ENCODE results near the gene NSMCE1. TPM values are rescaled to one million over a fixed set of nuclear protein-coding genes. Genes with fewer than 3 reads are reported as not detected.
"Not testable (repeated sequence)": the region's sequence is repeated elsewhere in the genome, so short reads cannot be mapped to it uniquely, and the experiment has no call there.

Gene NSMCE1
- polyA plus RNA-seq, 1 donor from 2014 or later: 78.1 TPM

DNA sequence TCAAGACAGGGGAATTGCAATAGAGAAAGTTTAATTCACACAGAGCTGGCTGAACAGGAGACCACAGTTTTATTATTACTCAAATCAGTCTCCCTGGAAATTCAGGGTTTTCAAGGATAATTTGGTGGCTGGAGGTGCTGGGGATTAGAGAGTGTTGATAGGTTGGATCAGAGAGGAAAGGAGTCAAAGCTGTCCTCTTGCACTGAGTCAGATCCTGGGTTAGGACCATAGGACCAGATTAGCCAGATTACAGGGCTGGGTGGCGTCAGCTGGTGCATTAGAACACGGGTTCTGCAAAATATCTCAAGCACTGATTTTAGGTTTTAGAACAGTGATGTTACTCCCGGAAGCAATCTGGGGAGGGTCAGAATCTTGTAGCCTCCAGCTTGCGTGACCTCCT is 1.8 kb upstream of the NSMCE1 start:
- H3K9me3 Mint-ChIP-seq: peaks cover 0 to 2% (median 0%) of the 10 kb centered on the region in 3 donors
- peaks cover 25 to 34% (median 29%) of the 10 kb centered on the region in 3 donors for H3K4me1 Mint-ChIP-seq
- peaks cover 3% of the 10 kb centered on the region for H3K27me3 Mint-ChIP-seq
- H3K4me3 Mint-ChIP-seq: peak overlapping the region in 2 of 4 donors; percentile 4 to 85
- H3K36me3 Mint-ChIP-seq: peaks cover 5% of the 10 kb centered on the region
- H3K27ac Mint-ChIP-seq: peak overlapping the region in 2 of 3 donors; percentile 26 to 95

DNA sequence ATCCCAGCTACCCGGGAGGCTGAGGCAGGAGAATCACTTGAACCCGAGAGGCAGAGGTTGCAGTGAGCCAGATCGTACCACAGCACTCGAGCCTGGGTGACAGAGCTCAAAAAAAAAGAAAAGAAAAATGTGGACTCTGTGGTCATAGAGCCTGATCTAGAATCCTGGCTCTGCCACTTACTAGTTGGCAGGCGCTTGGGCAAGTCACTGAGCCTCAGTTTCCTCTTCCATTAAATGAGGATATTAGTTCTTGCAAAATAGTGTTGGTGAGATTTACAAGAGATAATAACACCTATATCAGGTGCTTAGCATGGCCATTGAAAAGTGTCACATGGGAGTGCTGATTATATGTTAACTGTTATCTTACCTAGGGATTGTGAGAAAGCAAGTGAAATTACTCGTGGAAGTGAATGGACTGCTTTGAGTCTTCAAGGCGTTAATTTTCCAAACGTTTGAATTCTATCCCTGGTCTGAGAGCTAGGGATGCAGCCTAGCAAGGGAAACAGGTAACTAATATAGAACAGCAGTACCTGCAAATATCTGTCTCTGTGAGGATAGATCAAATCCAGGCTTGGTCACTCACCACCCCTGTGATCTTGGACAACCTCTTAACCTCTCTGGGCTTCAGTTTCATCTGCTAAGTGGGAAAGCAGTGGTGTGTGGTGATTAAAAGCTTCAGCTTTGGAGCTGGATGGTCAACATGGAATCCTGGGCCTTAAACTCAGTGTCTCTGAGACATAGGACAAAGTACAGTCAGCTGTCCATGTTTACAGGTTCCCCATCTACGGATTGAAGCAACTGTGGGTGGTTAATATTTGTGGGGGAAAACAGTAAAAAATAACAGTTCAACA is 953 bp upstream of the NSMCE1 start:
- Mint-ChIP-seq H3K9me3 (peaks cover 0 to 2% (median 0%) of the 10 kb centered on the region in 3 donors), H3K36me3 (peaks cover 5% of the 10 kb centered on the region), H3K4me3 (peak overlapping the region; percentile 85 to 100 (median 97)), H3K27me3 (peaks cover 3% of the 10 kb centered on the region), H3K4me1 (peaks cover 28 to 35% (median 28%) of the 10 kb centered on the region in 3 donors), H3K27ac (peak overlapping the region; percentile 43 to 98 (median 95))

DNA sequence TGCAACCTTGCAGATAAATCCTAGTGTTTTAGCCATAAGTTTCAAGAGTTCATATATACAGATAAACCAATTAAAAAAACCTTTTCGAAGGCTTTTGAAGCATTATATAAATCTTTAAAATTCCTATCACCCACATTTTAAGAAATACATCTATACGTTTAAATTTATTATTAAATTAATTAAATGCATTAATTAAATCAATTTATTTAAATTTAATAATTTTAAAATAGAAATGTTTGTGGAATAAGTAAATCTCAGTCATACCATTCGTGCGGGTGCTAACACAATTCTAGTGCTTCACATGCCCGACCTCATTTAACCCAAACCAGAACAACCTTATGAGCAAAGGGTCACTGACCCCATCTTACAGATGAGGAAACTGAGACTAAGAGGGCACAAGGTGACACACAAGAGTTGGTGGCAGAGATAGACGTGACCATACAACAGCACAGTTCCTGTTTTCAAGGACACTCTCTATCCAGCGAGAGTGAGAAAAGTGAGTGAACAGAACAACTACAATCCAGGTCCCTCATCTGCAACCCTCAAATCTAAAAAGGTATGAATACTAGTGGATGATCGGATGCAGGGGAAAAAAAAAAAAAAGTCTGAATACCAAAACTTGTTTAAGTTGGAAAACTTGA is 1.4 kb downstream of the NSMCE1 start:
- Mint-ChIP-seq H3K4me1 (peaks cover 29 to 30% (median 29%) of the 10 kb centered on the region in 3 donors), H3K27ac (peak overlapping the region in 1 of 3 donors; percentile 43), H3K9me3 (peaks cover 0 to 2% (median 0%) of the 10 kb centered on the region in 3 donors), H3K27me3 (peaks cover 3% of the 10 kb centered on the region), H3K4me3 (peak overlapping the region; percentile 85 to 100 (median 97)), H3K36me3 (peaks cover 3% of the 10 kb centered on the region)

DNA sequence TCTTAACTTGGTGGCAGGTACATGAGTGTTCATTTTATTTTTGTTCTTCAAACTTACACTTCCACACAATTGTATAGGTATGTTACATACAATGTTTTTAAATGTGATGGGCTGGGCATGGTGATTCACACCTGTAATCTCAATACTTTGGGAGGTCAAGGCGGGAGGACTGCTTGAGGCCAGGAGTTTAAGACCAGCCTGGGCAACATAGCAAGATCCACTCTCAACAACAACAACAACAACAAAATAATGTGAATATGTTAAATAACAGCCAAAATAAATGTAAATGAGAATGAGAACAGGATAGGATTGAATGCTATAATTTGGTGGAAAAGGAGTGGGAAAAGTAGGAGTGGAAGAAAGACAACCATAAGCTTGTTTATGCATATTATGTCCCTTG is 2.6 kb downstream of the NSMCE1 start:
- Mint-ChIP-seq H3K36me3 (peaks cover 2% of the 10 kb centered on the region), H3K9me3 (peaks cover 0 to 2% (median 0%) of the 10 kb centered on the region in 3 donors), H3K27me3 (no peaks in the 10 kb centered on the region), H3K4me3 (peak overlapping the region in 3 of 4 donors; percentile 10 to 24 (median 14)), H3K4me1 (peaks cover 29 to 31% (median 29%) of the 10 kb centered on the region in 3 donors), H3K27ac (peak overlapping the region in 1 of 3 donors; percentile 2)

DNA sequence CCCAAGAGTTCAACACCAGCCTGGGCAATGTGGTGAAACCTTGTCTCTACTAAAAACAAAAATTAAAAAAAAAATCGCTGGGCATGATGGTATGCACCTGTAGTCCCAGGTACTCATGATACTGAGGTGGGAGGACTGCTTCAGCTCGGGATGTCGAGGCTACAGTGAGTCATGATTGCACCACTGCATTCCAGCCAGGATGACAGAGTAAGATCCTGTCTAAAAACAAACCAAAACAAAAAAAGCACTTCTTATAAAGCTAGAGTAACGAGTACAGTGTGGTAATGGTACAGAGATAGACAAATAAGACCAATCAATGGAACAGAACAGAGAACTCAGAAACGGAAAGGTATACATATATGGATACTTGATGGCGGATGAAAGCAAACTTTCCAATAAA is 4.4 kb downstream of the NSMCE1 start:
- Mint-ChIP-seq H3K36me3 (peaks cover 3% of the 10 kb centered on the region), H3K9me3 (peaks cover 0 to 2% (median 0%) of the 10 kb centered on the region in 3 donors), H3K4me1 (peaks cover 22 to 32% (median 26%) of the 10 kb centered on the region in 3 donors), H3K27ac (no peak overlapping the region), H3K4me3 (no peak overlapping the region), H3K27me3 (no peaks in the 10 kb centered on the region)

DNA sequence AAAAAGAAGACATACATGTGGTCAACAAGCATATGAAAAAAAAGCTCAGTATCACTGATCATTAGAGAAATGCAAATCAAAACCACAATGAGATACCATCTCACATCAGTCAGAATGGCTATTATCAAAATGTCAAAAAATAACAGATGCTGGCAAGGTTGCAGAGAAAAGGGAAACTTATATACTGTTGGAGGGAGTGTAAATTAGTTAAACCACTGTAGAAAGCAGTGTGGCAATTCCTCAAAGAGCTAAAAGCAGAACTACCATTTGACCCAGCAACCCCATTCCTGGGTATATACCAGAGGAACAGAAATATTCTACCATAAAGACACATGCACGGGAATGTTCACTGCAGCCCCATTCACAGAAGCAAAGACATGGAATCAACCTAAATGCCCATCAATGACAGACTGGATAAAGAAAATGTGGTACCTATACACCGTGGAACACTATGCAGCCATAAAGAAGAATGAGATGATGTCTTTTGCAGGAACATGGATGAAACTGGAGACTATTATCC is 5.6 kb downstream of the NSMCE1 start:
- Mint-ChIP-seq H3K4me3 (peak overlapping the region in 1 of 4 donors; percentile 7), H3K27ac (peak overlapping the region in 1 of 3 donors; percentile 24), H3K4me1 (peaks cover 20 to 30% (median 25%) of the 10 kb centered on the region in 3 donors)
- H3K27me3 Mint-ChIP-seq, H3K9me3 Mint-ChIP-seq, H3K36me3 Mint-ChIP-seq: not testable (repeated sequence)

DNA sequence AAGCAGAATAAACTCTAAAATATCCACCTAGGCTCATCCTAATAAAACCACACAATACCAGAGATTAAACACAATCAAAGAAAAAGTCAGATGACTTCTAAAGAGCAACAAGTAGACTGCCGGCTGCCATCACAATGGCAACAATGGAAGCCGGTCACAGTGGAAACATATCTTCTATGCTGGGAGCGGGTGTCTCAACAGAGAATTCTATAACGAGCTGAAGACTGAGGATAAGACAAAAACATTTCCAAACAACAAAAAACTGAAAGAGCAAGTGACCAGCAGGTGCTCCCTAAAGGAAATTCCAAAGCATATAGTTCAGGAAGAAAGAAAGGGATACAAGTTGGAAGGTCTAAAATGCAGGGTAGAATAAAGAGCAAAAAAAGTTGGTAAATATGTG is 8.9 kb downstream of the NSMCE1 start:
- H3K4me3 Mint-ChIP-seq: no peak overlapping the region
- no peaks in the 10 kb centered on the region for H3K9me3 Mint-ChIP-seq
- H3K27me3 Mint-ChIP-seq: no peaks in the 10 kb centered on the region
- no peak overlapping the region for H3K27ac Mint-ChIP-seq
- H3K4me1 Mint-ChIP-seq: peaks cover 5 to 20% (median 18%) of the 10 kb centered on the region in 3 donors
- H3K36me3 Mint-ChIP-seq: peaks cover 14% of the 10 kb centered on the region

DNA sequence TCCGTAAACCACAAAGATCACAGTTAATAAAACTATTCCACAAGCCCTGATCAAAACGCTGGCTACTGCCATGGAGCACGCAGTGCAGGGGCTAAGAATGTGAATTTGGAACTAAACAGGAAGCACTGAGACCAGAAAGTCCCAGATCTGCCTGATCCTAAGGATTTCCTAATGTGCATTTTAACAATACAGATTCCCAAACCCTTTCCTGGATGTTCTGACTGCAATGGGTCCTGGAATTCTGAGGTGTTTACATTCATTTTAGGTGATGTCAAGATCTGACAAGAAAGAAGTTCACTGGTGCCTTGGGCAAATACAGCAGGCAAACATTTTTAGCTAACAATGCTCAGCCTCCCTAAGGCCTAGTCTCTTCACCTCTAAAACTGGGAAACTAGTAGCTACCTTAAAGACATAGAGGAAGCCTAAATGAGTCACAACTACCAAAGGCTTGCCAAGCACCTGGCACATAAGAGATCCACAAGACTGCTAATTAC is 10.3 kb downstream of the NSMCE1 start:
- H3K36me3 Mint-ChIP-seq: peaks cover 20% of the 10 kb centered on the region
- no peaks in the 10 kb centered on the region for H3K27me3 Mint-ChIP-seq
- no peaks in the 10 kb centered on the region for H3K9me3 Mint-ChIP-seq
- H3K27ac Mint-ChIP-seq: peak overlapping the region in 1 of 3 donors; percentile 20
- H3K4me3 Mint-ChIP-seq: no peak overlapping the region
- peaks cover 16 to 24% (median 21%) of the 10 kb centered on the region in 3 donors for H3K4me1 Mint-ChIP-seq

DNA sequence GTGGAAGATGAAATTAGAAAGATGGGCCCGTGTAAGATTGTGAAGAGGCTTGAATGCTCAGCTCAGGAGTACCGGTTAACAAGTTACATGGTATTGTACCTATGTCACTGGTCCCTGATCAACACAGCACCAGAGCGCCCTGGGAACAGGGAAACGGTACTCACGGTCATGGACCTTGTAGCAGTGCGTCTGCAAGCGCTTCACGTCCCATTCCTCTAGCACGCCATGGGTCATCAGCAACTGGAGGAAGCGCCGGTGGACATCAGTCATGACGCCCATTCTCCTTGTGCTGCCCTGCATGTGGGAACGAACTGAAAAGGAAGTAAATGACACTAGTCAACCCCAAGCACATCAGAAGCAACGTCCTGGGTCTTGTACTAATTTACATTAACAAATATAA is 11.3 kb downstream of the NSMCE1 start:
- Mint-ChIP-seq H3K27me3 (no peaks in the 10 kb centered on the region), H3K4me1 (peaks cover 14 to 19% (median 16%) of the 10 kb centered on the region in 3 donors), H3K4me3 (no peak overlapping the region), H3K27ac (no peak overlapping the region), H3K9me3 (no peaks in the 10 kb centered on the region), H3K36me3 (peaks cover 23% of the 10 kb centered on the region)

DNA sequence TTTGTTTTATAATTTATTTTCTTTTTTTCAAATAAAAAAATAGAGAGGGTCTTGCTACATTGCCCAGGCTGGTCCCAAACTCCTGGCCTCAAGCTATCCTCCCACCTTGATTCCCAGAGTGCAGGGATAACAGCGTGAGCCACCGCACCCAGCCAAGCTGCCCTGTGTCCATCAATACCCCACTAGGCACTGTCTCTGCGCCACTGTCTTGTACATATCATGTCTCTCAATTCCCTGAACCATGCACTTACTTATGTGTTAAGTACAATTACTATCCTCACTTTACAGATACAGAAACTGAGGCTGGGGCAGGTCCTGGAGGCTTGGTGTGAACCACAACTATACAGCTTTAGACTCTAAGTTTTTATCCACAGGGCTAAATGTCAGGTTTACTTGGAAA is 11.7 kb downstream of the NSMCE1 start:
- no peak overlapping the region for H3K4me3 Mint-ChIP-seq
- H3K27ac Mint-ChIP-seq: no peak overlapping the region
- peaks cover 12 to 19% (median 13%) of the 10 kb centered on the region in 3 donors for H3K4me1 Mint-ChIP-seq

DNA sequence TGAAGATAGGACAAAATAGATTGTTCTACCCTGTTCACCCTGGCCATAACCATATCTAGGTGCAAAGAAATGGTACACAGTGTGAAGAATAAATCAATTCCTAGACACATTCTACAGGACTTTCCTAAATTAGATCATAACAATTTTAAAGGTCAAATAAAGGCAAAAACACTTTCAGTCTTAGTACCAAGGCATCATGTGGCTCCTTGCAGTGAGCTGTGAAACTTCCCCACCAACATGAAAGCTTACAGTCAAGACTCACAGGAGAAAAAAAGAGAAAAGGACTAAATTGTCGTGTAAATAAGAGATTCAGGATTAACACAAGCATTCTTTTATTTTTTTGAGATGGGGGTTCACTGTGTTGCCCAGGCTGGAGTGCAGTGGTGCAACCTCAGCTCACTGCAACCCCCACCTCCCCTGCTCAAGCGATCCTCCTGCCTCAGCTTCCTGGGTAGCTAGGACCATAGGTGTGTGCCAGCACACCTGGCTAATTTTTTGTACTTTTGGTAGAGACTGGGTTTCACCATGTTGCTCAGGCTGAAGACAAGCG is 14.2 kb downstream of the NSMCE1 start:
- Mint-ChIP-seq H3K4me1 (peaks cover 13 to 19% (median 13%) of the 10 kb centered on the region in 3 donors), H3K27me3 (no peaks in the 10 kb centered on the region), H3K36me3 (peaks cover 22% of the 10 kb centered on the region), H3K27ac (no peak overlapping the region), H3K9me3 (no peaks in the 10 kb centered on the region), H3K4me3 (peak overlapping the region in 1 of 4 donors; percentile 65)

More for the DNA sequence above, 11.7 kb downstream of the NSMCE1 start:
- Mint-ChIP-seq H3K9me3 (no peaks in the 10 kb centered on the region), H3K27me3 (no peaks in the 10 kb centered on the region), H3K36me3 (peaks cover 21% of the 10 kb centered on the region)

DNA sequence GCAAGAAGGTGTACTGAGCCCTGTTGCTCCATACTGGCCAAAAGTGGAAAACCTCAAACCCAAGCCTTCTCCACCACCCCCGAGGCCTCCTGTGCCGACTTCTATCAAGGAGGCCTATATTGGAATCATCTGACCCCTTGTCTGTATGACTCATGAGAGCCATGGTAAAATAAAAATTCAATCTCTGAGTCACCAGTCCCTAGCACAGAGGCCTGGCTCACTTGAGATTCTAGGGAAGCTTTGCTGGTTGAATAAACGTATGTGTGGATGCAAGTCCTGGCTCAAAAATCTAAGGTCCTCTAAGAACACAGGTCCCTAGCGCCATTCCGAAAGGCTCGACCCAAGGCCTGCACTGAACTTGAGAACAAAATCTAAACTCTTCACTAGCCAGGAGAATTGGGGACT is 15.0 kb downstream of the NSMCE1 start:
- H3K9me3 Mint-ChIP-seq: peaks cover 0 to 1% (median 0%) of the 10 kb centered on the region in 3 donors
- H3K27ac Mint-ChIP-seq: no peak overlapping the region
- peak overlapping the region in 1 of 4 donors; percentile 18 for H3K4me3 Mint-ChIP-seq
- peaks cover 20% of the 10 kb centered on the region for H3K36me3 Mint-ChIP-seq
- no peaks in the 10 kb centered on the region for H3K27me3 Mint-ChIP-seq
- peaks cover 11 to 19% (median 13%) of the 10 kb centered on the region in 3 donors for H3K4me1 Mint-ChIP-seq

DNA sequence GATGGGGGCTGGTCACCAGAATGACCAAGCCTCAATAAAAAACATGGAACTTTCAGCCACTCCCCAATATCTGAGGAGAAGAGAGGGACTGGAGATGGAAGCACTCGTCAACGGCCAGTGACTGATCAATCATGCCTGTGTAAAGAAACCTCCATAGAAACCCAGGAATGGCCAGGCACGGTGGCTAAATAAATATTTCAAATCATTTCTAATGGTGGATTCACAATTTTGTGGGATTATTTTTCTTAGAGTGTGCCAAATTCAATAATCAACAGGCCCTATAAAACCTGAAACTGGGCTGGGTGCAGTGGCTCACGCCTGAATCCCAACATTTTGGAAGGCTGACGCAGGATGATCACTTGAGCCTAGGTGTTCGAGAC is 16.4 kb downstream of the NSMCE1 start:
- H3K36me3 Mint-ChIP-seq: peaks cover 23% of the 10 kb centered on the region

DNA sequence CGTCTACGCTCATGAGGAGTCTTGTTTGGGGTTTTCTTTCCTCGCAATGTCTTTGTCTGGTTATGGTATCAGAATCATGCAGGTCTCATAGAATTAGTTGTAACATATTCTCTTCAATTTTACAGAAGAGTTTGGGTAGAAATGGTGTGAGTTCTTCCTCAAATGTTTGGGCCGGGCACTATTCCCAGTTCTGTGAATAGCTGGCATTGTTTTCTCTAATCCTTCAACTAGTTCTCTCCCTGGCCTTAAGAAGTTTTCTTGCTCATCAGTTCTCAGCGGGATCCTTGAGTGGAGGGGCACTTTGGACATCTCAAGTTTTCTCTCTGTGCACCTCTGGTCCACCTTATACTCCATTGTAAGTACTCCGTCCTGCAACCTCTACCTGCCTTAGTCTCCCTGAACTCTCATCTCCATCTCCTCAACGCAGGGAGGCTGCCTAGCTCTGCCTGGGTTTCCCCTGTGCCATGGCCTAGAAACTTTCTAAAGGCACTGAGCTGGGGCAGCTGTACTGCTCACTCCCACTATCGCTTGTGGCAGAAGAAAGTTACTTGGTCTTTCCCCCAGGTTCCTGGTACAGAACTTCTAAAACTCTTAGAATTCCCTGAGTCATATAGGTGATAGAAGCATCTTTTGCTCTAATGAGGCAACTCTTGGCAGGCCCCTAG is 16.9 kb downstream of the NSMCE1 start:
- no peak overlapping the region for H3K27ac Mint-ChIP-seq
- H3K4me3 Mint-ChIP-seq: no peak overlapping the region
- peaks cover 12 to 19% (median 13%) of the 10 kb centered on the region in 3 donors for H3K4me1 Mint-ChIP-seq
- H3K27me3 Mint-ChIP-seq: no peaks in the 10 kb centered on the region
- peaks cover 0 to 1% (median 0%) of the 10 kb centered on the region in 3 donors for H3K9me3 Mint-ChIP-seq
- H3K36me3 Mint-ChIP-seq: peaks cover 20% of the 10 kb centered on the region

More for the DNA sequence above, 16.4 kb downstream of the NSMCE1 start:
- H3K9me3 Mint-ChIP-seq: peaks cover 0 to 1% (median 0%) of the 10 kb centered on the region in 3 donors
- no peak overlapping the region for H3K27ac Mint-ChIP-seq
- H3K4me1 Mint-ChIP-seq: peaks cover 12 to 19% (median 13%) of the 10 kb centered on the region in 3 donors
- no peaks in the 10 kb centered on the region for H3K27me3 Mint-ChIP-seq
- no peak overlapping the region for H3K4me3 Mint-ChIP-seq

All from IgD-negative memory B cell (primary cell).